ENCODE results near the gene PCDHGA1. TPM values are rescaled to one million over a fixed set of nuclear protein-coding genes. Genes with fewer than 3 reads are reported as not detected.
A peak's percentile ranks its signal among the peaks of the same experiment; 100 is the strongest.

Gene PCDHGA1
- polyA plus RNA-seq, 3 donors = not detected

- Histone ChIP-seq H3K27me3 (ENCODE audit: control insufficient read depth in 2 of 2, insufficient read depth in 2 of 2, low read length in 2 of 2) (no peaks in the 10 kb centered on the region), H3K9me3 (replicated peaks in 1 of 2; ENCODE audit: control insufficient read depth in 1 of 2, insufficient read depth in 1 of 2, low read length in 2 of 2) (no peaks in the 10 kb centered on the region), H3K9ac (ENCODE audit: insufficient read depth, low read length, poor library complexity, severe bottlenecking) (no peak overlapping the region), H3K4me3 (replicated peaks in 1 of 3; ENCODE audit: low read depth in 2 of 3, low read length in 3 of 3) (no peak overlapping the region), H4K20me1 (ENCODE audit: insufficient read depth, low read length) (peaks cover 91% of the 10 kb centered on the region), H2AFZ (ENCODE audit: insufficient read depth, low read depth, low read length, poor library complexity, severe bottlenecking) (no peak overlapping the region), H3K79me2 (ENCODE audit: insufficient read depth, low read length) (peaks cover 8% of the 10 kb centered on the region), H3K27ac (ENCODE audit: low read depth in 1 of 2, low read length in 2 of 2) (no peak overlapping the region), H3K4me1 (ENCODE audit: control insufficient read depth in 1 of 2, insufficient read depth in 2 of 2, low read length in 2 of 2) (peaks cover 5 to 7% of the 10 kb centered on the region in 2 donors), H3K36me3 (replicated peaks in 1 of 2; ENCODE audit: control insufficient read depth in 1 of 2, insufficient read depth in 2 of 2, low read length in 2 of 2) (peaks cover 92 to 100% of the 10 kb centered on the region in 2 donors), H3K4me2 (replicated peaks; ENCODE audit: extremely low read depth, low read length, poor library complexity, severe bottlenecking) (no peak overlapping the region)
- Mint-ChIP-seq H3K4me3 (no peak overlapping the region), H3K27me3 (ENCODE audit: low read depth in 3 of 3) (no peaks in the 10 kb centered on the region), H3K4me1 (peaks cover 16% of the 10 kb centered on the region), H3K9me3 (no peaks in the 10 kb centered on the region), H3K27ac (no peak overlapping the region), H3K36me3 (peaks cover 5 to 23% of the 10 kb centered on the region in 2 donors)
- intact Hi-C loops (cut with micrococcal nuclease) = loop anchor here in 1 of 2 donors (5.0 kb wide), 1 partner anchor 35 kb away; no protein-coding TSS in a partner anchor
- WGBS (ENCODE audit: insufficient coverage) = 88% methylated on average over 1 of the region's 1 CpG
- no peak for DNase-seq
- TF ChIP-seq, protein P1, sequence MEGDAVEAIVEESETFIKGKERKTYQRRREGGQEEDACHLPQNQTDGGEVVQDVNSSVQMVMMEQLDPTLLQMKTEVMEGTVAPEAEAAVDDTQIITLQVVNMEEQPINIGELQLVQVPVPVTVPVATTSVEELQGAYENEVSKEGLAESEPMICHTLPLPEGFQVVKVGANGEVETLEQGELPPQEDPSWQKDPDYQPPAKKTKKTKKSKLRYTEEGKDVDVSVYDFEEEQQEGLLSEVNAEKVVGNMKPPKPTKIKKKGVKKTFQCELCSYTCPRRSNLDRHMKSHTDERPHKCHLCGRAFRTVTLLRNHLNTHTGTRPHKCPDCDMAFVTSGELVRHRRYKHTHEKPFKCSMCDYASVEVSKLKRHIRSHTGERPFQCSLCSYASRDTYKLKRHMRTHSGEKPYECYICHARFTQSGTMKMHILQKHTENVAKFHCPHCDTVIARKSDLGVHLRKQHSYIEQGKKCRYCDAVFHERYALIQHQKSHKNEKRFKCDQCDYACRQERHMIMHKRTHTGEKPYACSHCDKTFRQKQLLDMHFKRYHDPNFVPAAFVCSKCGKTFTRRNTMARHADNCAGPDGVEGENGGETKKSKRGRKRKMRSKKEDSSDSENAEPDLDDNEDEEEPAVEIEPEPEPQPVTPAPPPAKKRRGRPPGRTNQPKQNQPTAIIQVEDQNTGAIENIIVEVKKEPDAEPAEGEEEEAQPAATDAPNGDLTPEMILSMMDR (IDR thresholded peaks at IDR 0.05) = no peak
These were observed 197.1 kb downstream of the PCDHGA1 start for GRCh38 chr5:141527426-141527825.

DNA sequence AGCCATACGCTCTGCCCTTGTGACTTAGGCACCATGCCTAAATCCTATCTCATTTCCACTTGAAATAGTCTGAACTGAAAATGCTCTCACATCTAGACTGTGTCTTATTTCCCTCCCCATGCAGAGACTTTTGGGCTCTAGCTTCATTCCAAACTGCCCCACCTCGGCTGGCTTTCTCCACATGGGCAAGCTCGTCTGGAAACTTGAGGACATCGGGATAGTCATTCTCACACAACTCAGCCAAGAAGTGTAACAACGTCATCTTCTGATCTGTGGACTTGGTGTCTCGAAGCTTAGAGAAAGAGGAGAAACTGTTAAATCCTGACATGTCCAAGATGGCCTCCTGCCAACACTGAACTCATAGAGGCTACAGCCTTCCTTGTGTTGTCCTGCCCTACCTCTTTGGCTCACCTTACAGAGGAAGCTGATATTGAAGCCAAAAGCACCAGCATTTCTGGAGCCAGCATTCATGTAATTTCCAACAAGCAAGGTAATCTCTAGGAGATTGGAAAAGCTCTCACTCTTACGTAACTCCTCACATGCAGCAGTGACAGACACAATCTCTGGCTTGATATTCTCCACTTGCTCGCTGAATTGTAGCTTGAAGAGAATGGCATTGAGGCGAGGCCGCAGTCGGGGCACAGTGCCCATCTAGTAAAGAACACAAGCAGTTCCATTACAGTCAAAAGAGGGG lies 198.1 kb downstream of the PCDHGA1 start:
- Histone ChIP-seq H4K20me1 (ENCODE audit: insufficient read depth, low read length) (peaks cover 91% of the 10 kb centered on the region), H3K27ac (ENCODE audit: low read depth in 1 of 2, low read length in 2 of 2) (no peak overlapping the region), H3K79me2 (ENCODE audit: insufficient read depth, low read length) (peaks cover 8% of the 10 kb centered on the region), H3K4me2 (replicated peaks; ENCODE audit: extremely low read depth, low read length, poor library complexity, severe bottlenecking) (no peak overlapping the region), H3K27me3 (ENCODE audit: control insufficient read depth in 2 of 2, insufficient read depth in 2 of 2, low read length in 2 of 2) (no peaks in the 10 kb centered on the region), H3K36me3 (replicated peaks in 1 of 2; ENCODE audit: control insufficient read depth in 1 of 2, insufficient read depth in 2 of 2, low read length in 2 of 2) (peaks cover 92 to 100% of the 10 kb centered on the region in 2 donors), H3K4me3 (replicated peaks in 1 of 3; ENCODE audit: low read depth in 2 of 3, low read length in 3 of 3) (no peak overlapping the region), H3K9ac (ENCODE audit: insufficient read depth, low read length, poor library complexity, severe bottlenecking) (no peak overlapping the region), H3K4me1 (ENCODE audit: control insufficient read depth in 1 of 2, insufficient read depth in 2 of 2, low read length in 2 of 2) (no peaks in the 10 kb centered on the region), H3K9me3 (replicated peaks in 1 of 2; ENCODE audit: control insufficient read depth in 1 of 2, insufficient read depth in 1 of 2, low read length in 2 of 2) (no peaks in the 10 kb centered on the region), H2AFZ (ENCODE audit: insufficient read depth, low read depth, low read length, poor library complexity, severe bottlenecking) (no peak overlapping the region)
- WGBS (ENCODE audit: insufficient coverage) = 96% methylated on average over 4 of the region's 11 CpGs
- Mint-ChIP-seq H3K9me3 (no peaks in the 10 kb centered on the region), H3K27ac (peak overlapping the region in 3 of 7 donors; percentile 15 to 36 (median 28)), H3K4me3 (no peak overlapping the region), H3K27me3 (ENCODE audit: low read depth in 3 of 3) (no peaks in the 10 kb centered on the region), H3K36me3 (peaks cover 2 to 12% of the 10 kb centered on the region in 2 donors), H3K4me1 (peaks cover 7% of the 10 kb centered on the region)
- no peak for DNase-seq
- TF ChIP-seq, protein P1 (IDR thresholded peaks at IDR 0.05) = no peak
- intact Hi-C loops (cut with micrococcal nuclease) = loop anchor here in 1 of 2 donors (5.0 kb wide), 1 partner anchor 34 kb away; no protein-coding TSS in a partner anchor

All from CD14-positive monocyte (primary cell).